SH-SY5Y (cell line): ENCODE measurements around the gene C1orf116.

Experiments
- GATA2 ChIP-seq: IDR thresholded peaks from 2 replicates; pipeline ENCODE4 v1.6.1; 2011; ENCODE audit warnings: mild to moderate bottlenecking, low read depth, low read length
- GATA3 ChIP-seq: IDR thresholded peaks from 2 replicates; pipeline ENCODE4 v1.6.1; 2011; ENCODE audit warnings: low read depth, mild to moderate bottlenecking, low read length, moderate library complexity

- TF ChIP-seq GATA2 (no peak), GATA3 (no peak)
These were observed 9.4 kb downstream of the C1orf116 start for GRCh38 chr1:207022996-207023679.
